Esophagus squamous epithelium (tissue), 4 donors: ENCODE data around the gene ZSCAN26.

ENCODE experiments used
- POLR2A ChIP-seq, 4 donors: fragments of 450-650 bp; IDR thresholded peaks; one replicate each; pipeline ENCODE4 v1.6.1; 2017; ENCODE audit warnings: antibody characterized with exemption in 4 of 4, mild to moderate bottlenecking in 4 of 4, moderate library complexity in 3 of 4
- TF ChIP-seq, protein P1 (sequence below), 6 experiments: fragments of 450-650 bp in 4 of 6; fragments of 200-600 bp in 2 of 6; sonication (generic) in 2 of 6; IDR thresholded peaks; one replicate each; pipeline ENCODE4 v1.5.1; 2016 to 2019; ENCODE audit warnings: antibody characterized with exemption in 6 of 6, mild to moderate bottlenecking in 4 of 6, moderate library complexity in 4 of 6

DNA sequence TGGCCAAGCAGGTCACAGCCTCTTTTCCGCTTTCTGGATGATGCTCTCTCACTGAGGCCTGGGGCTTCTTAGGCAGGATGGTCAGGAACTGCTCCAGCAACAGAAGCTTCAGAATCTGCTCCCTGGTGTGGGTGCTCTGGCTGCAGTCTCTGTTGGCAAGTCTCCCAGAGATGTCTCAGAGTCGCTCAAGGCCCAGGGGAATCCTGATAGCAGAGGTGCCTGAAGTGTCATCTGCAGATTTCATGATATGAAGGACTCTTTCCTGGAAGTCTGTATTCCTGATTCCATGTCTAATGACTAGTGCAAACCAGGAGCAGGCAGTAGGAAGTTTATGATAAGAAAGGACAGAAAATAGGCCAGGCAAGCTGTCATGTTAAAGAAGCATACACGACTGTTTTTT, 48.7 kb downstream of the ZSCAN26 start:
- TF ChIP-seq, protein P1, sequence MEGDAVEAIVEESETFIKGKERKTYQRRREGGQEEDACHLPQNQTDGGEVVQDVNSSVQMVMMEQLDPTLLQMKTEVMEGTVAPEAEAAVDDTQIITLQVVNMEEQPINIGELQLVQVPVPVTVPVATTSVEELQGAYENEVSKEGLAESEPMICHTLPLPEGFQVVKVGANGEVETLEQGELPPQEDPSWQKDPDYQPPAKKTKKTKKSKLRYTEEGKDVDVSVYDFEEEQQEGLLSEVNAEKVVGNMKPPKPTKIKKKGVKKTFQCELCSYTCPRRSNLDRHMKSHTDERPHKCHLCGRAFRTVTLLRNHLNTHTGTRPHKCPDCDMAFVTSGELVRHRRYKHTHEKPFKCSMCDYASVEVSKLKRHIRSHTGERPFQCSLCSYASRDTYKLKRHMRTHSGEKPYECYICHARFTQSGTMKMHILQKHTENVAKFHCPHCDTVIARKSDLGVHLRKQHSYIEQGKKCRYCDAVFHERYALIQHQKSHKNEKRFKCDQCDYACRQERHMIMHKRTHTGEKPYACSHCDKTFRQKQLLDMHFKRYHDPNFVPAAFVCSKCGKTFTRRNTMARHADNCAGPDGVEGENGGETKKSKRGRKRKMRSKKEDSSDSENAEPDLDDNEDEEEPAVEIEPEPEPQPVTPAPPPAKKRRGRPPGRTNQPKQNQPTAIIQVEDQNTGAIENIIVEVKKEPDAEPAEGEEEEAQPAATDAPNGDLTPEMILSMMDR (IDR thresholded peaks at IDR 0.05): no peak
- TF ChIP-seq POLR2A (IDR thresholded peaks at IDR 0.05): no peak
